Measurements from ENCODE around the gene MOV10. TPM values are rescaled to one million over a fixed set of nuclear protein-coding genes. Genes with fewer than 3 reads are reported as not detected.

Gene MOV10
- polyA plus RNA-seq, 1 donor = 81.1 TPM

DNA sequence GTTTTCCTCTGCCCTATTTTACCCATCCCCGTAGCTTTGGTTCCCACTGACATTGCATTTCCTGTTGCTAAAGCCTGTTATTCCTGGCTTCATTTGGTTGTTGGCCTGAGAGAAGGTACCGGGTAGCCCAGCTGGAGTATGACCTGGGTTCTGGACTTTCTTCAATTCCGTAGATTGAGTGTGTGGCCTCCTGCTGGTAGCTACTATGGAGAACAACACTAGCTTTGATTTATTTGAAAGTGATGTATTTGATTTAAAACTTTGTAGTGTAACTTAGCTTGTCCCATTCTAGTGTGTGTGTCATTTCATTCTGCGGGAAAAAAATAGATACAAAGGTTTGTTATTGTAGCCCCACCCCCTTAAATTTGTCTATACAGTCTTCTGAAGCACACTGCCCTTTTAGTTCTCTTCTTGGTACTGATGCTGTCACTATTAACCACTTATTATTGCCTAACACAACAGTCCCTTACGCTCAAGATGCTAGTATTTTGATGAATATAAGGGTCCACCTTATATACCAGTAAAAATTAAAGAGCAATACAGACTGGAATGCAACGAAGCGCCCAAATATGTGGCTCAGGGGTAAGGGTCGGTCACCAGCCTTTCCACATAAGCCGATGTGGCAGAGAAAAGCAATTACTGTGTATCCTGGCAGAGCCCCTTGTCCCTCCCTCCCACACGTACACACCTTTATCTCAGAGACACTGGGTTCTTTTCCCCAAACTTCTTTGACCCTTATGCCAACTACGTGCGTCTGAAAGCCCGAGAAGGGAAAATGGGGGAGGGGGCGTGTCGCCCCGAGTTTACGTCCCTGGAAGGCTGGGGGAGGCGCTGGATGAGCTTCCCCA lies 643 bp upstream of the MOV10 start:
- DNase-seq = peak; percentile 33

DNA sequence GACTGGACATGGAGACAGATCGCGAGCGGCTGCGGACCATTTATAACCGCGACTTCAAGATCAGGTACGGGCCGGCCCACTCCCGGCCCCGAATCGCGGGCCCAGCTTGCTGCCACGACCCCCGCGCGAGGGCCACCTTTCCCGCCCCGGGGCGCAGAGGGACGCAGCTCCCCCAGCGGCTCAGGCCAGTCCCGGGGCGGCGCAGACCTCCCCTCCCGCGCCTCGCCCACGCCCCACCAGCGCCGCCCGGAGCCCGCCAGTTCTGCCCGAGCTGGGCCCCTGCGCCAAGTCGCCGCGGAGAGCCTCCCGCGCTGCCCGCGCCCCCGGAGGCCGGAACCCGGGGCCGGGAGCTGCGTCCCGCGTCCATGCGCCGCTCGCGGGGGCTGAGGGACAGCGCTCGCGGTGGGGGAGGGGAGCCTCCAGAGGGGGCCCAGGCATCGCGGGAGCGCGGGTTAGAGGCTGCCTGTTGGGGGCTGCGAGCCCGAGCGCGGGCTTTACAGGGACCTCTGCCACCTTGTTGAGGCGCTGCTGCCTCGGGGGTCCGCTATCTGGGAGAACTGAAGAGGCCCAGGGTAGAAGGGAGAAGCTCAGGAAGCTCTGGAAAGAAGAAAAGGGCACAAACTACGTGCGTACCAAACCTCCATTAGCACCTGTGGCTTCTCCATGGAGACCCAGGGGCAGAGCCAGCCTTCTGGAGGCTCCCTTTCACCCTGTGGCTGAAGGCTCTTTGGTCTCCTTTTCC lies 698 bp downstream of the MOV10 start:
- DNase-seq = peak; percentile 68

DNA sequence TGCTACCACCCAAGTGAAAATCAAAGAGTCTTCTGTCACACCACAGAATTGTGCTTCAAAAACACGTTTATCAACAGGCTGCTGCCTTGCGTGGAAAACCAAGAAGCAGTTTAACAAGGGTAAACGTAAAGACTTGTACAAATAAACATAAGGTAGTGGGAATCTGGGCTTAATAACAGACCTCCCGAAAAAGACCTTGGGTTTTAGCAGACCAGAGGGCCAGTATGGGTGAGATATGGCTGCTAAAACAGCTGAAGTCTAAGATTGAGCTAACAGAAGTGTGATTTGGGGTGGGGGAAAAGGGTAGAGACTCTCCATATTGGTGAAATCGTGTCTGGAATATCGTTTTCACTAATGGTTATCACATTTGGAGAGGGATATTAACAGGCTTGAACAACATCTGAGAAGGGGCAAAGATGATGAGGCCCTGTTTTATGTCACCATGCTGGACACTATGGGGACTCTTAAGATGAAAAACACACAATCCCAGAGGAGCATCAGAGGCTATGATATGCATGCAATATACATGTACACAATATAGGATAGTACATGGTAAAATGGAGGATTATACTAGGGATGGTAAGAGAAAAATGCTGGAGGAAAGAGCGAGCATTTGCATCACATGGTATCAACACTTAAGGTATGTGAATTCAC lies 1.4 kb downstream of the MOV10 start:
- DNase-seq = no peak

DNA sequence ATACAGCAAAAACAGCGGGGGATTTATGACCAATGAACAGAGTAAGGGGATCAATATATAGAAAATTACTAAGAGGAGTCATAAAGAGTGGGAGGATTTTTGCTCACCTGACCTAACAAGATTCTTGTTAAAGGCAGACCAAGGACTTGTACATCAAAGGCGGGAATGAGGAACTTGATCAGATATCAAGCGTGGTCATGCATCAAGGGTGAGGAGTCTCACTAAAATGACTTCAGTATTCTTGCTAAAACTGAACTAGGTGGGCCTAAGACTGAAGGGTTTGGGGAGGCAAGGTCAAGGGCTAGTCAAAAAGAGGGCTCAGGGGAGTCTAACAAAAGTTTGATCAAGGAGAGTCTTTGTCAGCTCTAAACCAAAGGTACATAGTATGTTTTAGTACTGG lies 2.1 kb downstream of the MOV10 start:
- DNase-seq = no peak

DNA sequence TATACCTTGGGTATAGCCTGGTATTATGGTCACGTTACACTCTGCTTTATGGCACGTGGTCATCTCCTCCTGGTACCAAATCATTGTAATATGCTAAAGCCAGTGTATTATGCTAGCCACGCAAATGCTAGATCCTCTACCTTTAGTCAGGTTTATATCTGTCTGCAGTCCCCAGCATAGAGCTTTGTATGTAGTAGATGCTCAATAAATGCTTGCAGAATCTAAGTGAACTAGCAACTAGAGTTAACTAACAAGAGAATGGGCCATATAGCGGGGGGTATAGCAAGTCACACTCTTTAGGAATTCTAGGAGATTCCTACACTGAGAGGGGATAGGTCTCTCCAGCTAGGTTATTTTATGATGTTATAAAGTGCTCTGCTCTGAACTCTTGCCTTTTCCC lies 3.0 kb downstream of the MOV10 start:
- no peak for DNase-seq

DNA sequence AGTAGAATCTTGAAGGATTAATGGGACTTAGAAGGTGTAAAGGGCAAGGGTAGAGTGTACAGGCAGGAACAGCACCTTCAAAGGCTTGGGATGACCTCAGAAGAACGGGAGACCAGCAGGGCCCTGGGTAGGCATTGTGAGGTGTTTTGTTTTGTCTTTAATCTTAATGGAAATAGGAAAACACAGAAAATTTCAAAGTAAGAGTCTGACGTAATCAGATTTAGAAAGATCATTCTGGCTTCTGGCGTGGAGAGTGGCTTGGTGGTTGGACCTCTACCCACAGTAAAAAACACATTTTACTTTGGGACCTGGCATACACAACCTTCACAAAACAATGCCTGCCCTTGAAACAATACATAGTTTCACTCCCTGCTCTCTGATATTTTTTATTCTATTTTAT lies 4.1 kb downstream of the MOV10 start:
- no peak for DNase-seq

DNA sequence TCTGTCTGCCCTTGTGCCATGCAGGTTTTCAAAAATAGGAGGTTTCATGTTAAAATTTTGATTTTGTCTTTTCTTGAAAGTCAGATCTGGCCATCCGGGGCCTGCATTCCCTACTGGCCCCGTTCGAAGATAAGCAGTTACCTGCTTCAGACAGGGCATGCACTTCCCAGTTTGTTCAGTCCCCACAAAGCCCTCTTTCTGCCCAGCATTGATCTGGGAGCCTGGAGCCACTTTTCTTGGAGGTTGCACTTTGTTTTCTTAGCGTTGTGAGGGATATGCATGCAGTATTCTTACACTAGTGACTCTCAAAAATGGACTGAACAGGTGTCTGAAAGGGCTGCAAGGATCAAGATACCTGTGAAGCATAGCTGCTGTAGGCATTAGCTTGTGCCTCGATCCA lies 11.5 kb downstream of the MOV10 start:
- DNase-seq = no peak

DNA sequence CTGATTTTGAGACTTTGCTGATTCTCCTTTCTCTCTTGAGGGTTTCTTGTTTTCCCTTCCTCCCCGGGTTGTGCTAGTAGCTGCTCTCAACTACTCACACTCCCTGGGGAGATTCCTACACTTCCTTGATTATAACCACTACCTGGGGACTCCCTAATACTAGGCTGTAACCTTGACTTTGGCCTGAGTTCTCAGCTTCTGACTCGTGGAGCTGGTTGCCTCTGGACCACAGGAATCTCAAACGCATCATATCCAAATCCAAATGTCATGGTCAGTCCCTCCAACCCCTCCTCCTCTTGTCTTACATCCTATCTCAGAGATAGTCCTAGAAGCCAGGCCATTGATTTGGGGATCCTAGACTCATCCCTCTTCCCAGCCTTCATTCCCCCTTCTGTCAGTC lies 12.0 kb downstream of the MOV10 start:
- no peak for DNase-seq

DNA sequence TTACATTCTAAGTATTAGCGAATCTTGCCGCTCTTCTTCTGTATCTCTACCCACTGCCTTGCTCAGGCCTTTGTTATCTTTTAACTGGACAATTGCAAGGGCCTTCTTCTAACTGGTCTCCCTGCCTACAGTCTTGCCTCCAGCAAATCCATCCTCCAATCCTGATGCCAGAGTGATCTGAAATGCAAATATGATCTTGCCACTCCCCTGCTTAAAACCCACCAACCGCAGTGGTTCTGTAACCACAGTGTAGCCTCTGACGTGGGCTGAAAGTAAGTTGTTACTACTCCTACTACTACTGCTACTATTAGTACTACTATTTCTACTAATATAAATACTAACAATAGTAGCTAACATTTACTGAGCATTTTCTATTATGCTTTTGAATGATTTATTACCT lies 12.4 kb downstream of the MOV10 start:
- no peak for DNase-seq

DNA sequence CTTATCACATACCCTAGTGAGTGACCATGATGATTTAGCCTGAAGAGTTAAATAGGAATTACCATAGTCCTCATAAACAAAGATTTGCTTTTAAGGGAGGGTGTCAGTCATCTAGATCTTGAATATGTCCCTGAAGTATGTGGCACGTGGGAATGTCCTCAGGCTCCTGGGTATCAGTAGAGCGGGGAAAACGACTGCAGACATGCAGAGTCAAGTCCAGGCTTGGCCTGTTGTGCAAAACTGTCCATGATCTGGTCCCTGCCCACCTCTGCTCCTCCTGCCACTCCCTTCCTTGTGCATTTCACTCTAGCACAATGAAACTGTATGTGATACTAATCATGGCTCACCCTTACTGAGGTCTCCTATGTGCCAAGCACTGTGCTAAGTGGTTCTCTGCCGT lies 12.9 kb downstream of the MOV10 start:
- DNase-seq = no peak

DNA sequence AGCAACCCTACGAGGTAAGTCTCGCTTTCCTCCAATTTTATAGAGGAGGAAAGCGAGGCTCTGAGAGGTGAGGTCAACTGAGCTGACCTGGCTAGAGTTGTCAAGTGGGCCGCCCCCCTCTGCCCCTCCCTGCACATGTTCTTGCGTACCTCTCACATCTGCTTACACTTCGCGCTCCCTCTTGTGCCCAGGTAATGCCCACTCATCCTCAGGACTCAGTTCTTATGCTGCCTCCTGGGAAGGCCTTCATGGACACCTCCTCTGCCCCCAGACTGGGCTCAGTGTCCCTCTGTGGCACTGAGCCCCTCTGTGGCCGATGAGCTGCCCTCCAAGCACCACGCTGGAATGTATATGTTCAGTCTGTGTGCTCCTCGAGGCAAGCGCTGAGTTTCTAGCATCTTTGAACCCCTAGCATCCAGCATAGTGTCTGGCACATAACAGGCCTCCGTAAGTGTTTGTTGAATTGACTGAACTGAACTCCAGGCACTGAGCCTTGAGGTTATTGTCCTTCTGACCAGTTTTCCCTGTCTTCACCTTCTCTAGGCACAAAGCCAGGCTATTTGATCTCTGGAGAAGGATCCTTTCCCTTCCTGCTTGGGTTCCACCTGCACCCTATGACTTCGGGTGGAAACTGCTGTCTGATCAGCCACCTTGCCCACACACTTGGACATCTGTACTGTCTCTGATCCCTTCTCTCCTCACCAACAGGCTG lies 13.5 kb downstream of the MOV10 start:
- DNase-seq = no peak

DNA sequence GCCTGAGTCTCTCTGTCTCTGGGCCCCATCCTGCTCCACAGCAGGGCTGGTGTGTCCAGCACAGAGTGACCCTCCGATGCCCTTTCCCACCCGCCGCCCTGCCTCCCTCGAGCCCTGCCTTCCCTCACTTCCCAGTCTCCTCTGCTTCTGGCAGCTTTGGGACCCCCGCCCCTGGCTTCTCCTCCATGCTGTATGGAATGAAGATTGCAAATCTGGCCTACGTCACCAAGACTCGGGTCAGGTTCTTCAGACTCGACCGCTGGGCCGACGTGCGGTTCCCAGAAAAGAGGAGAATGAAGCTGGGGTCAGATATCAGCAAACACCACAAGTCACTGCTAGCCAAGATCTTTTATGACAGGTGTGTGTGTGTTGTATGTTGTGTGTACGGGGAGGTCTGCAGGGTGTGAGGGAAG lies 14.3 kb downstream of the MOV10 start:
- DNase-seq = no peak

DNA sequence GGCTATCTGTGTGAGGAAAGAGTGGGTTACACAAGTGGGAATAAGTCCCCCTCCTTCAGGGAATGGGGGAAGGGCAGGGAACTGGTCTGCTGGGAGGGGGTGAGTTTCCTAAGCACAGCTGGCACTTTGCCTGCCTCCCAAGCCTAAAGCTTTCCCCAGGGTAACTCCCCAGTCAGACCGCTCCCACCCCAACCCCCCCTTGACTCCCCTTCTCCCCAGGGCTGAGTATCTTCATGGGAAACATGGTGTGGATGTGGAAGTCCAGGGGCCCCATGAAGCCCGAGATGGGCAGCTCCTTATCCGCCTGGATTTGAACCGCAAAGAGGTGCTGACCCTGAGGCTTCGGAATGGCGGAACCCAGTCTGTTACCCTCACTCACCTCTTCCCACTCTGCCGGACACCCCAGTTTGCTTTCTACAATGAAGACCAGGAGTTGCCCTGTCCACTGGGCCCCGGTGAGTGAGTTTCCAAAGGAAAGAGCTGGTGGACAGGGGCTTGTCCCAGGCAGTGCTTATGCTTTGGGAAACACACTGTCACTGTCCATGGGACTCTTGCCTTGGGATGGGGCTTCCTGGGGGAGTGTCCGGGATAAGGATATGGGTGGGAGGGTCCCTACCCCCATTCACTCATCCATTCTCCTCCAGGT lies 14.9 kb downstream of the MOV10 start:
- DNase-seq = no peak

DNA sequence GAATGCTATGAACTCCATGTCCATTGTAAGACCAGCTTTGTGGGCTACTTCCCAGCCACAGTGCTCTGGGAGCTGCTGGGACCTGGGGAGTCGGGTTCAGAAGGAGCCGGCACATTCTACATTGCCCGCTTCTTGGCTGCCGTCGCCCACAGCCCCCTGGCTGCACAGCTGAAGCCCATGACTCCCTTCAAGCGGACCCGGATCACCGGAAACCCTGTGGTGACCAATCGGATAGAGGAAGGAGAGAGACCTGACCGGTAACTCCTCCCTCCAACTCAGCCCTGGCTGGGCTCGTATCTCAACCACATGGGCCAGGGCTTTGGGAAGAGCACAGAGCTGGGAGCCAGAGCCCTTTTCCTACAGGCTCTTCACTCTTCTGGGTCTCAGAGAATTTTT lies 15.4 kb downstream of the MOV10 start:
- no peak for DNase-seq

DNA sequence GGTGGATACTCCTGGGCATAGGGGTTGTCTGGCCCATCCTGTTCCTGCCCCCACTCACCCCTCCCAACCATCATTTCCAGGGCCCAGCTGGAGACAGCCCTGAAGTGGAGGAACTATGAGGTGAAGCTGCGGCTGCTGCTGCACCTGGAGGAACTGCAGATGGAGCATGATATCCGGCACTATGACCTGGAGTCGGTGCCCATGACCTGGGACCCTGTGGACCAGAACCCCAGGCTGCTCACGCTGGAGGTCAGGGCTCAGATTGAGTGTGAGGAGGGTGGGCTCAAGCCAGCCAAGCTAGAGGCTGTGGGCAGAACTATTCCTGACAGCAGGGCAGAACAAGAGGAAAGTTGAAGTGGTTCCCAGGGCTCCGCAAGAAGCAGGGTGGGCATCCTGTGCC lies 18.2 kb downstream of the MOV10 start:
- DNase-seq = no peak

DNA sequence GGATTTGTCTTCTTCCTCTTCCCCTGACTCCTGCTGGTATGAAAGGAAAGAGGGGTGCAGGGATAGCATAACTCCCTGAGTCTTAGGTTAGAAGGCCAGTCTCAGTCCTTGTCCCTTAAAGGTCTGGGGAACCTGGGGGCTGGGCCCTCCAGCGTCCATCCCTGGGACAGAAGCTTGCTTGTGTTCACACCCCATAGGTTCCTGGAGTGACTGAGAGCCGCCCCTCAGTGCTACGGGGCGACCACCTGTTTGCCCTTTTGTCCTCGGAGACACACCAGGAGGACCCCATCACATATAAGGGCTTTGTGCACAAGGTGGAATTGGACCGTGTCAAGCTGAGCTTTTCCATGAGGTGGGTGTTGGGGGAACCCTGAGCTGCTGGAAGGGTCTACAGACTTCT lies 19.4 kb downstream of the MOV10 start:
- no peak for DNase-seq

DNA sequence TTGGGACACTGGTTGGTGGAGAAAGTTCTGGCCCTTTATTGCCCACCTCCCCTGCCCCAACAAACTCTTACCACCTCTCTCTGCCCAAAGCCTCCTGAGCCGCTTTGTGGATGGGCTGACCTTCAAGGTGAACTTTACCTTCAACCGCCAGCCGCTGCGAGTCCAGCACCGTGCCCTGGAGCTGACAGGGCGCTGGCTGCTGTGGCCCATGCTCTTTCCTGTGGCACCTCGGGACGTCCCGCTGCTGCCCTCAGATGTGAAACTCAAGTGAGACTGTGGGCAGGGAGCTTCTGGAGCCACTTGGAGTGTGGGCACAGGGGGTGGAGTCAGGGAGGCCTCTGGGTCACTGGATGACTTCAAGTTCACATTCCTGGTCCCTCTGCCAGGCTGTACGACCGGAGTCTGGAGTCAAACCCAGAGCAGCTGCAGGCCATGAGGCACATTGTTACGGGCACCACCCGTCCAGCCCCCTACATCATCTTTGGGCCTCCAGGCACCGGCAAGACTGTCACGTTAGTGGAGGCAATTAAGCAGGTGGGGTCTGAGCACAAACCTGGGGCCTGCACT lies 20.0 kb downstream of the MOV10 start:
- no peak for DNase-seq

DNA sequence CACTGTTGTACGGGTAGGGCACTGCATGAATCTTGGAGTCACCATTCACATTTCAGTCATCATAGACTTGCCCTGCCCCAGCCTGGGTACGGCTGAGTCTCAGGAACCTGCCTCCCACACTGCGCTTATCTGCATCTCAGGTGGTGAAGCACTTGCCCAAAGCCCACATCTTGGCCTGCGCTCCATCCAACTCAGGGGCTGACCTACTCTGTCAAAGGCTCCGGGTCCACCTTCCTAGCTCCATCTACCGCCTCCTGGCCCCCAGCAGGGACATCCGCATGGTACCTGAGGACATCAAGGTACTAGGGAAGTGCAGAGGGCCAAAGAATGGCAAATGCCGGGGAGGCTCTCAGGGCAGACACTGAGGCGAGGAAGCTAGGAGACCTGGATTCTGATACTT lies 20.8 kb downstream of the MOV10 start:
- DNase-seq = no peak

DNA sequence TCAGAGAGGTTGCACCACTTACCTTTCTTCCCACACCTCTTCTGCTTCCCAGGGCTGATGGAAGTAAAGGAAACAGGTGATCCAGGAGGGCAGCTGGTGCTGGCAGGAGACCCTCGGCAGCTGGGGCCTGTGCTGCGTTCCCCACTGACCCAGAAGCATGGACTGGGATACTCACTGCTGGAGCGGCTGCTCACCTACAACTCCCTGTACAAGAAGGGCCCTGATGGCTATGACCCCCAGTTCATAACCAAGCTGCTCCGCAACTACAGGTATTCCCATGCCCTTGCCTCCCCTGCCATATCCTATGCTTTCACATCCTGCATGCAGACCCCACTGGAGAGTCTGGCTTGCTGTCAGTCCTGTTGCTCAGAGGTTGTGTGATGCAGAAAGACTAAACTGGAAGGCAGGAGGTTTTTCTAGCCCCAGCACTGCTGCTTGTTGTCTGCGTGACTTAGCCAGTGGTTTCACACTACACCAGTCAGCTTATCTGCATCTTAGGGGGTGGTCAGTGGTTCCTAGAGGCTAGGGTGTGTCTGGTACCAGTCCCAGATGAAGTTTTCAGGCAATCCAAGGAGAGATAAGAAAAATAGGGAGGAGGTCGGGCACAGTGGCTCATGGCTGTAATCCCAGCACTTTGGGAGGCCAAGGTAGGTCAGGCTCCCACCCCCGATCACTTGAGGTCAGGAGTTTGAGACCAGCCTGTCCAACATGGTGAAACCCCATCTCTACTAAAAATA lies 22.3 kb downstream of the MOV10 start:
- no peak for DNase-seq

DNA sequence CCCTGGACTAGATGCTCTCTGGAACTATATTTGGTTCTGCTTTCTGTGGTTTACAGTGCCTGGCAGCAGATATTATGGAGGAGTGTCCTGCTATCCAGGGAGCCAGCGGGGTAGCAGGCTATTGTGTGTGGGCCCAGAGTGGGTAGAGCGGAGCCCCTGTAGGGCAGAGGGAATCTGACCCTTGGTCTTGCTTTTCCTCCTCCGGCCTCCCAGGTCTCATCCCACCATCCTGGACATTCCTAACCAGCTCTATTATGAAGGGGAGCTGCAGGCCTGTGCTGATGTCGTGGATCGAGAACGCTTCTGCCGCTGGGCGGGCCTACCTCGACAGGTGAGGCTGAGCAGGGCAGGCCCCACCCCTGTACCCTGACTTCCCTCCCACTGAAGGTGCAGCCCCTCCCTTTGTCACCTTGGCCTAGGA lies 23.3 kb downstream of the MOV10 start:
- no peak for DNase-seq

All from left kidney (tissue), 2 donors.